CD4-positive, alpha-beta T cell (primary cell): ENCODE data around the gene ELP4. TPM values are rescaled to one million over a fixed set of nuclear protein-coding genes. Genes with fewer than 3 reads are reported as not detected.
"Not testable (repeated sequence)": the region's sequence is repeated elsewhere in the genome, so short reads cannot be mapped to it uniquely, and the experiment has no call there.

Experiments used
- ATAC-seq: fragments of 200-7000 bp; cut with Tn5 transposase; one replicate; pipeline ENCODE4 v1.10.0; 2022; ENCODE audit warnings: mild to moderate bottlenecking; ENCODE audit not compliant: poor library complexity
- CTCF ChIA-PET: fragments of 350-600 bp; sonication (Branson Sonifier 250); formaldehyde crosslinking; loops from one replicate; lab custom pipeline; 2021; ENCODE audit warnings: antibody characterized with exemption, inconsistent platforms; lab: Charles Lee
- POLR2A ChIA-PET: fragments of 350-600 bp; sonication (Branson Sonifier 250); formaldehyde crosslinking; loops from one replicate; lab custom pipeline; 2021; ENCODE audit warnings: antibody characterized with exemption, inconsistent platforms; lab: Charles Lee
- DNase-seq, 14 experiments: peaks; one replicate each; pipeline ENCODE4 v3.0.0-alpha.2; 2013 to 2020; ENCODE audit warnings: mixed read lengths in 2 of 14
- H3K27ac ChIP-seq, 2 donors: one replicate each; pipeline versions ENCODE4 v1.5.1 to v1.7.0; 2013; ENCODE audit warnings: low read length in 2 of 2, low read depth in 1 of 2, mild to moderate bottlenecking in 1 of 2
- H3K27me3 ChIP-seq, 2 experiments: 1 replicate in 1 of 2; 2 replicates in 1 of 2; pipeline versions ENCODE4 v1.6.1 to v1.7.0; 2013; ENCODE audit warnings: low read length in 2 of 2, control low read depth in 1 of 2, mild to moderate bottlenecking in 1 of 2, moderate library complexity in 1 of 2; ENCODE audit not compliant: insufficient read depth in 2 of 2, control insufficient read depth in 1 of 2
- H3K36me3 ChIP-seq: one replicate; pipeline ENCODE4 v1.6.1; 2013; ENCODE audit warnings: low read length, control low read depth; ENCODE audit not compliant: insufficient read depth
- H3K4me1 ChIP-seq: one replicate; pipeline ENCODE4 v1.6.1; 2013; ENCODE audit warnings: low read length, control low read depth; ENCODE audit not compliant: insufficient read depth
- H3K4me3 ChIP-seq: one replicate; pipeline ENCODE4 v1.5.1; 2013; ENCODE audit warnings: mild to moderate bottlenecking, low read length, moderate library complexity
- H3K9me3 ChIP-seq, 2 experiments: 1 replicate in 1 of 2; 2 replicates in 1 of 2; pipeline versions ENCODE4 v1.6.1 to v1.7.0; 2013; ENCODE audit warnings: low read length in 2 of 2, mild to moderate bottlenecking in 2 of 2, control low read depth in 1 of 2, moderate library complexity in 1 of 2; ENCODE audit not compliant: control insufficient read depth in 1 of 2, insufficient read depth in 1 of 2
- H3K27ac Mint-ChIP-seq: one replicate; pipeline ENCODE4 v1.8.0; 2020; ENCODE audit warnings: mixed read lengths
- H3K27me3 Mint-ChIP-seq: one replicate; pipeline ENCODE4 v1.8.0; 2021; ENCODE audit warnings: mixed read lengths
- H3K36me3 Mint-ChIP-seq: one replicate; pipeline ENCODE4 v1.8.0; 2021; ENCODE audit warnings: low read depth, mixed read lengths
- H3K4me1 Mint-ChIP-seq: one replicate; pipeline ENCODE4 v1.8.0; 2021; ENCODE audit warnings: low read depth, mixed read lengths
- H3K4me3 Mint-ChIP-seq: one replicate; pipeline ENCODE4 v1.8.0; 2020; ENCODE audit warnings: mild to moderate bottlenecking, mixed read lengths
- H3K9me3 Mint-ChIP-seq: one replicate; pipeline ENCODE4 v1.8.0; 2020; ENCODE audit warnings: mixed read lengths
- CTCF ChIP-seq: fragments of 200-600 bp; IDR thresholded peaks from one replicate; pipeline ENCODE4 v1.8.0; 2022; ENCODE audit warnings: antibody characterized with exemption, mild to moderate bottlenecking
- intact Hi-C, 2 experiments: fragments of 100-400 bp; cut with DNase I in 1 of 2; cut with micrococcal nuclease in 1 of 2; formaldehyde crosslinking; loops; one replicate each; pipeline versions ENCODE4 v1.15.1 to v1.9.0; 2023 to 2025; cut with DNase I, micrococcal nuclease
- total RNA-seq, 174 experiments: library from RNA in 2 of 174; stranded (reverse) in 2 of 174; gene quantifications; one replicate each; pipeline ENCODE4 v1.2.3 and lab custom pipeline; 2021 to 2026

The ELP4 gene
- total RNA-seq, 2 experiments from 2014 or later: 9.5 to 10.3 TPM

- Mint-ChIP-seq H3K27me3 (no peaks in the 10 kb centered on the region), H3K27ac (no peak overlapping the region), H3K4me1 (no peaks in the 10 kb centered on the region), H3K9me3 (no peaks in the 10 kb centered on the region), H3K36me3 (peaks cover 14% of the 10 kb centered on the region), H3K4me3 (no peak overlapping the region)
- Histone ChIP-seq H3K4me1 (no peaks in the 10 kb centered on the region), H3K27me3 (no peaks in the 10 kb centered on the region), H3K4me3 (no peak overlapping the region), H3K9me3 (no peaks in the 10 kb centered on the region), H3K36me3 (no peaks in the 10 kb centered on the region), H3K27ac (no peak overlapping the region)
- DNase-seq (no peak), ATAC-seq (no peak)
- ChIA-PET CTCF (no interaction called here), POLR2A (interaction anchor here (0.6 kb wide), 1 partner anchor 886 kb away, joined by 3 read pairs; no protein-coding TSS in a partner anchor)
- intact Hi-C loops: no loop called here
- TF ChIP-seq CTCF: no peak
Observed at GRCh38 chr11:31690041-31690440, 180.5 kb downstream of the ELP4 start.

GRCh38 chr11:31690516-31690915, 180.9 kb downstream of the ELP4 start:
- Mint-ChIP-seq H3K27me3 (no peaks in the 10 kb centered on the region), H3K9me3 (no peaks in the 10 kb centered on the region), H3K27ac (no peak overlapping the region), H3K36me3 (peaks cover 14% of the 10 kb centered on the region), H3K4me1 (no peaks in the 10 kb centered on the region), H3K4me3 (no peak overlapping the region)
- intact Hi-C loops: no loop called here
- no peaks in the 10 kb centered on the region for H3K4me1 ChIP-seq
- CTCF ChIA-PET: no interaction called here
- no peak for DNase-seq
- POLR2A ChIA-PET: interaction anchor here (0.6 kb wide), 1 partner anchor 886 kb away, joined by 3 read pairs; no protein-coding TSS in a partner anchor
- H3K4me3 ChIP-seq: no peak overlapping the region
- no peaks in the 10 kb centered on the region for H3K9me3 ChIP-seq
- ATAC-seq: no peak
- no peak for TF ChIP-seq CTCF
- no peaks in the 10 kb centered on the region for H3K27me3 ChIP-seq
- no peak overlapping the region for H3K27ac ChIP-seq
- no peaks in the 10 kb centered on the region for H3K36me3 ChIP-seq

GRCh38 chr11:31692466-31692865, 182.9 kb downstream of the ELP4 start:
- no peaks in the 10 kb centered on the region for H3K27me3 ChIP-seq
- Mint-ChIP-seq H3K27me3 (no peaks in the 10 kb centered on the region), H3K4me3 (no peak overlapping the region), H3K36me3 (peaks cover 21% of the 10 kb centered on the region), H3K4me1 (peaks cover 10% of the 10 kb centered on the region), H3K27ac (no peak overlapping the region), H3K9me3 (no peaks in the 10 kb centered on the region)
- TF ChIP-seq CTCF: no peak
- no peaks in the 10 kb centered on the region for H3K4me1 ChIP-seq
- POLR2A ChIA-PET: no interaction called here
- no peak overlapping the region for H3K27ac ChIP-seq
- CTCF ChIA-PET: no interaction called here
- intact Hi-C loops: no loop called here
- no peaks in the 10 kb centered on the region for H3K36me3 ChIP-seq
- H3K9me3 ChIP-seq: no peaks in the 10 kb centered on the region
- ATAC-seq: no peak
- H3K4me3 ChIP-seq: no peak overlapping the region
- DNase-seq: no peak

GRCh38 chr11:31697049-31697448, 187.5 kb downstream of the ELP4 start:
- H3K9me3 ChIP-seq, H3K4me3 Mint-ChIP-seq, intact Hi-C loops, H3K9me3 Mint-ChIP-seq, H3K27me3 ChIP-seq, ATAC-seq, H3K4me1 ChIP-seq, H3K27ac ChIP-seq, H3K27me3 Mint-ChIP-seq, DNase-seq, H3K36me3 ChIP-seq, H3K27ac Mint-ChIP-seq, POLR2A ChIA-PET, H3K4me3 ChIP-seq, CTCF ChIA-PET: not testable (repeated sequence)
- peaks cover 10% of the 10 kb centered on the region for H3K4me1 Mint-ChIP-seq
- peaks cover 13% of the 10 kb centered on the region for H3K36me3 Mint-ChIP-seq
